Stimulated activated naive CD8-positive, alpha-beta T cell treated with anti-CD3 and anti-CD28 coated beads, Interleukin-15, Interleukin-2, amounts not matched to agents 100 ng/mL and 50 ng/mL, for 24 hours (primary cell): ENCODE measurements around the gene CHSY1.
"Not testable (repeated sequence)": the region's sequence is repeated elsewhere in the genome, so short reads cannot be mapped to it uniquely, and the experiment has no call there.

Experiments used
- H3K27ac Mint-ChIP-seq: one replicate; pipeline ENCODE4 v1.8.0; 2021; ENCODE audit warnings: mild to moderate bottlenecking, mixed read lengths
- H3K27me3 Mint-ChIP-seq: one replicate; pipeline ENCODE4 v1.8.0; 2021; ENCODE audit warnings: mixed read lengths
- H3K36me3 Mint-ChIP-seq: one replicate; pipeline ENCODE4 v1.8.0; 2021; ENCODE audit warnings: low read depth, mixed read lengths
- H3K4me1 Mint-ChIP-seq: one replicate; pipeline ENCODE4 v1.8.0; 2021; ENCODE audit warnings: low read depth, mixed read lengths
- H3K4me3 Mint-ChIP-seq: one replicate; pipeline ENCODE4 v1.8.0; 2021; ENCODE audit warnings: mild to moderate bottlenecking, mixed read lengths
- H3K9me3 Mint-ChIP-seq: one replicate; pipeline ENCODE4 v1.8.0; 2021; ENCODE audit warnings: mixed read lengths

Gene CHSY1, protein sequence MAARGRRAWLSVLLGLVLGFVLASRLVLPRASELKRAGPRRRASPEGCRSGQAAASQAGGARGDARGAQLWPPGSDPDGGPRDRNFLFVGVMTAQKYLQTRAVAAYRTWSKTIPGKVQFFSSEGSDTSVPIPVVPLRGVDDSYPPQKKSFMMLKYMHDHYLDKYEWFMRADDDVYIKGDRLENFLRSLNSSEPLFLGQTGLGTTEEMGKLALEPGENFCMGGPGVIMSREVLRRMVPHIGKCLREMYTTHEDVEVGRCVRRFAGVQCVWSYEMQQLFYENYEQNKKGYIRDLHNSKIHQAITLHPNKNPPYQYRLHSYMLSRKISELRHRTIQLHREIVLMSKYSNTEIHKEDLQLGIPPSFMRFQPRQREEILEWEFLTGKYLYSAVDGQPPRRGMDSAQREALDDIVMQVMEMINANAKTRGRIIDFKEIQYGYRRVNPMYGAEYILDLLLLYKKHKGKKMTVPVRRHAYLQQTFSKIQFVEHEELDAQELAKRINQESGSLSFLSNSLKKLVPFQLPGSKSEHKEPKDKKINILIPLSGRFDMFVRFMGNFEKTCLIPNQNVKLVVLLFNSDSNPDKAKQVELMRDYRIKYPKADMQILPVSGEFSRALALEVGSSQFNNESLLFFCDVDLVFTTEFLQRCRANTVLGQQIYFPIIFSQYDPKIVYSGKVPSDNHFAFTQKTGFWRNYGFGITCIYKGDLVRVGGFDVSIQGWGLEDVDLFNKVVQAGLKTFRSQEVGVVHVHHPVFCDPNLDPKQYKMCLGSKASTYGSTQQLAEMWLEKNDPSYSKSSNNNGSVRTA

DNA sequence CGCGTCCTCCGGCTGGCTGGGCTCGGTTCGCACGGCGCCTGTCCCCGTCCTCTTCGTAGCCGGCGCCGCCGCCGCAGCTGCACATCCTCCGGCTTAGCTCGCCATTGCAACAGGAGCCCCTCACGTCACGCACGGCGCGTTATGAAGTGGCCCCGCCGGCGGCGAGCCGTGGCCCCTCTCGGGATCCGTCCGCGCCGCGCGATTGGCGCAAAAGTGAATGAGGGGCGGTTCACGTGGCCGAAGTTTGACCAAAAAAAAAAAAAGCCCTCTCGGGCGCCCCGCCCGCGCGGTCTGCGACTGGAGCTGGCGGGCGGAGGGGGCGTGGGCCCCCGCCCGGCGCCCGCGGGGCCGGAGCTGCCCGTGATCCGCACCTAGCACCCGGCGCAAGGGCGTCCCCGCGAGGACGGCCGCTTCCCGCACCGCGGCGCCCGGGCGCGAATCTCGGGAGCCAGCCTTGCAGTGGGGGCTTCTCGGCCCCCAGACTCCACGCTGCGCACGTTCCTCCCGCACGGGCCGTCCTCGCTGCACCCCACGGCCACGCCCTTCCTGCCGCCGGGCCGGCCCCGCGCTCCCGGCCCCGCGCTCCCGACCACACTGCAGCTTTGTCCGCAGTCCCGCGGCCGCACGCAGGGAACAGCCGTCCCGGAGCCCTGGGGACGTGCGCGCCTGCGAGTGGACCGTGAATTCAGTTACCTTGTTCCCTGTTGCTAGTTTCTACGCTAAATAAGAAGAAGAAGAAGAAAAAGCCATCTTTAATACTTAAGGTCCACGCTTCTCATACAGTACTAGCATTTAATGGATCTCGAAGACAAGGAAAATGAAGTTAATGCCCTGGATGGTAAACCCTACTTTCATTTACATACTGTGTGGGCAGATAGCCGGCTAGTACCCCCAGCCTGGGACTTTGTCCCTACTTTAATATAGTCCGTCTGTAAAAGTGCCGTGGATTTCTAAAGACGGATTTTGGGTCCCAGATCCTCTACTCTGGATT is at the start of gene CHSY1:
CHSY1 (minus strand) TSS at position 219 of the 991 bp plus-strand sequence. CDS start 592 bp downstream, outside the sequence.
- peaks cover 23% of the 10 kb centered on the region for H3K36me3 Mint-ChIP-seq
- peaks cover 67% of the 10 kb centered on the region for H3K4me1 Mint-ChIP-seq
- peak within 1 kb of the TSS; percentile 92 for H3K4me3 Mint-ChIP-seq
- no peaks in the 10 kb centered on the region for H3K27me3 Mint-ChIP-seq
- H3K27ac Mint-ChIP-seq, result peak within 1 kb of the TSS; percentile 92
- no peaks in the 10 kb centered on the region for H3K9me3 Mint-ChIP-seq

DNA sequence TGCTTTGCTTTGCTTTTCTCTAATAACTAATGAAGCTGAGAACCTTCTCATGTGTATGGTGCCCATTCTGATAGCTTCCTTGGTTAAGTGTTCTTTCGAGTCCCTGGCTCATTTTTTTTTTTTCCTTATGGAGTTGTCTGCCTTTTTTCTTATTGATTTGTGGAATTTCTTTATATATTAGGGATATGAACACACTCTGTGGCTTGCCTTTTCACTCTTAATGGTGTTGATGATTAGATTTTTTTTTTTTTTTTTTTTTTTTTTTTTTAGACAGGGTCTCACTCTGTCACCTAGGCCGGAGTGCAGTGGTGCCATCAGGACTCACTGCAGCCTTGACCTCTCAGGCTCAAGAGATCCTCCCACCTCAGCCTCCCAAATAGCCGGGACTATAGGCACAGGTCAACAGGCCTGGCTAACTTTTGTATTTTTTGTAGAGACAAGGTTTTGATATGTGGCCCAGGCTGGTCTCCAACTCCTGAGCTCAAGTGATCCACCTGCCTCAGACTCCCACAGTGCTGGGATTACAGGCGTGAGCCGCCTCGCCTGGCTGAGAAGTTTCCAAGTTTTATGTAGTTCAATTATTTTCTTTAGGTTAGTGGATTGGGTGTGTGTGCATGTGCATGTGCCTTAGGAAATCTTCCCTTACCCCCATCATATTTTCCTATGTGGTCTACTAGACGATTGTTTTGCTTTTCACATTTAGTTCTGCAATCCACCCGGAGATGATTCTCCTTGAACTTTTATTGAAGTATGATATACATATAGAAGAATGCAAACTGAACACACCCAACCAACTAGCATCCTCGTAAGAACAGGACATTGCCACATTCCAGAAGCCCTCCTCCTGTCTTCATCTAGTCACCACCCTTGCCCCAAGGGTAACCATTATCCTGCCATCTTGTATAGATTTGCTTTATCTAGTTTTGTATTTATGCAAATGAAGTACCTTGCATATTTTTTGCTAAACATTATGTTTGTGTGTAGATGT is 44.9 kb upstream of the CHSY1 start:
- H3K27ac Mint-ChIP-seq, result no peak overlapping the region
- H3K4me3 Mint-ChIP-seq, result peak overlapping the region; percentile 98
- H3K4me1 Mint-ChIP-seq, result peaks cover 35% of the 10 kb centered on the region
- H3K36me3 Mint-ChIP-seq, result peaks cover 29% of the 10 kb centered on the region
- no peaks in the 10 kb centered on the region for H3K27me3 Mint-ChIP-seq
- no peaks in the 10 kb centered on the region for H3K9me3 Mint-ChIP-seq

- Mint-ChIP-seq H3K9me3 (no peaks in the 10 kb centered on the region), H3K4me1 (peaks cover 40% of the 10 kb centered on the region)
Measured at GRCh38 chr15:101295607-101296161, 43.8 kb upstream of the CHSY1 start.

GRCh38 chr15:101294731-101295606 is 43.1 kb upstream of the CHSY1 start, which contains the start of gene SNRPA1:
Gene SNRPA1, minus strand, starts transcription at chr15:101295248. Its CDS starts 70 bp downstream, at chr15:101295178.
- Mint-ChIP-seq H3K9me3 (no peaks in the 10 kb centered on the region), H3K27ac (peak within 1 kb of the TSS; percentile 99), H3K4me3 (peak within 1 kb of the TSS; percentile 98), H3K36me3 (peaks cover 43% of the 10 kb centered on the region), H3K27me3 (no peaks in the 10 kb centered on the region), H3K4me1 (peaks cover 47% of the 10 kb centered on the region)

More at GRCh38 chr15:101295607-101296161, 43.8 kb upstream of the CHSY1 start:
- peak overlapping the region; percentile 98 for H3K4me3 Mint-ChIP-seq
- no peaks in the 10 kb centered on the region for H3K27me3 Mint-ChIP-seq
- peak overlapping the region; percentile 91 for H3K27ac Mint-ChIP-seq
- peaks cover 36% of the 10 kb centered on the region for H3K36me3 Mint-ChIP-seq

- Mint-ChIP-seq H3K27me3 (no peaks in the 10 kb centered on the region), H3K27ac (peak overlapping the region; percentile 99), H3K36me3 (peaks cover 60% of the 10 kb centered on the region), H3K4me3 (peak overlapping the region; percentile 98), H3K4me1 (peaks cover 60% of the 10 kb centered on the region), H3K9me3 (no peaks in the 10 kb centered on the region)
Measured at GRCh38 chr15:101293122-101293521, 41.3 kb upstream of the CHSY1 start.

DNA sequence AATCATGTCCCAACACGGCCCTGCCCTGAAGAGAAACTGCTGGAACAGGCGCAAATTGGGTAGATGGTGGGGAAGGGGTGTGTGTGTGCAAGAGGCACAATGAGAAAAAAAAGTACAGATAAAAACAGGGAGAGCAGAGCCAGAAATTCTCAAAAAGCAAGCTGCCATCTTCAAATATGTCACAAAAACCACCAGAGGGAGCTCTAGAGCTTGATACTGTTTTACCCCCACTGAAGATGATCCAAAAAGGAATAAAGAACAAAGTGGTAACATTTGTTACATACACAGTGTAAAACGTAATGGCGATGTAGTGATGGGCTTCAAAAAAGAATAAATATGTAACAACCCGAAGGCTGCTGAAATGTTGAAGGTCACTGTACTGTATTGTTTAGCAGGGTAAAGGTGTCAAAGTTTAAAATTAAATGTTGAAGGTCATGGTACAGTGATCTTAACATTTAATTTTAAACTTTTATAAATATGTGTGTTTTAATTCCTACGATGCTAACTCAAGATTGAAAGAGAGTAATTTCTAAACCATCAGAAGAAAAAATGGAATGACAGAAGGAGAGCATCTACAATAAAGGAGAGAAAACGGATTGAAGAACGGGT is 37.2 kb upstream of the CHSY1 start:
- Mint-ChIP-seq H3K4me1 (peaks cover 54% of the 10 kb centered on the region), H3K4me3 (no peak overlapping the region), H3K36me3 (peaks cover 92% of the 10 kb centered on the region), H3K9me3 (no peaks in the 10 kb centered on the region), H3K27me3 (no peaks in the 10 kb centered on the region), H3K27ac (peak overlapping the region; percentile 2)

- H3K36me3 Mint-ChIP-seq, result peaks cover 93% of the 10 kb centered on the region
- not testable (repeated sequence) for H3K4me3 Mint-ChIP-seq, H3K9me3 Mint-ChIP-seq, H3K27me3 Mint-ChIP-seq
- peak overlapping the region; percentile 31 for H3K27ac Mint-ChIP-seq
- peaks cover 40% of the 10 kb centered on the region for H3K4me1 Mint-ChIP-seq
Measured at GRCh38 chr15:101287342-101287741, 35.5 kb upstream of the CHSY1 start.

DNA sequence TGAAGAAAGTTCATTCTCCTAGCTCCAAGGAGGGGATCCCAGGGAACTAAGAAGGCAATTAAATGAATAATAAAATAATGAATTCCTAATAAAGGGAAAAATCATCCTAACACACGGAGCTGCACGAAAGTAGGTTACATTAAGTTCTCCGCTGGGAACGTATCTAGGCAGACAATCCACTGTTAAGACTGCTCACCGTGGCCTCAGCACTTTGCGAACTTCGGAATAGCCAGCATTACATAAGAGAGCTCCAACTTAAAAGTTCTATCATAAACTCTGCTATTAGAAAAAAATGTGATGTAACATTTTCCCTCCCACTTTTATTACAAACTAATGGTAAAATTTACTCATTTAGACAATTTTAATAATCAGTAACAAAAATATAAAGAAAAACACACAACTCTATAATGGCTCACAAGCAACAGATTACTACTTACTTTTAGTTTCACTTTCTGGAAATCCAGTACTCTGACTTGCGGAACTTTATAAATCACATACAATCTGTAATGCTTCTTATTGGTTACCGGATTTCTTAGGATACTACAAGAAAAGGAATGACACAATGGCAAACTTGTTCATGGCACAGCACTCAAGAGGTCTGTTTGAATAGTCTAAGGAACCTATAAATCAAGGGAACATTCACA is 34.7 kb upstream of the CHSY1 start:
- Mint-ChIP-seq H3K27ac (no peak overlapping the region), H3K27me3 (no peaks in the 10 kb centered on the region), H3K4me1 (peaks cover 33% of the 10 kb centered on the region), H3K4me3 (no peak overlapping the region), H3K9me3 (no peaks in the 10 kb centered on the region), H3K36me3 (peaks cover 93% of the 10 kb centered on the region)

- H3K9me3 Mint-ChIP-seq, result no peaks in the 10 kb centered on the region
- no peaks in the 10 kb centered on the region for H3K27me3 Mint-ChIP-seq
- H3K4me1 Mint-ChIP-seq, result peaks cover 15% of the 10 kb centered on the region
- H3K36me3 Mint-ChIP-seq, result peaks cover 92% of the 10 kb centered on the region
- H3K27ac Mint-ChIP-seq, result peak overlapping the region; percentile 19
- H3K4me3 Mint-ChIP-seq, result no peak overlapping the region
Measured at GRCh38 chr15:101283931-101284330, 32.1 kb upstream of the CHSY1 start.

DNA sequence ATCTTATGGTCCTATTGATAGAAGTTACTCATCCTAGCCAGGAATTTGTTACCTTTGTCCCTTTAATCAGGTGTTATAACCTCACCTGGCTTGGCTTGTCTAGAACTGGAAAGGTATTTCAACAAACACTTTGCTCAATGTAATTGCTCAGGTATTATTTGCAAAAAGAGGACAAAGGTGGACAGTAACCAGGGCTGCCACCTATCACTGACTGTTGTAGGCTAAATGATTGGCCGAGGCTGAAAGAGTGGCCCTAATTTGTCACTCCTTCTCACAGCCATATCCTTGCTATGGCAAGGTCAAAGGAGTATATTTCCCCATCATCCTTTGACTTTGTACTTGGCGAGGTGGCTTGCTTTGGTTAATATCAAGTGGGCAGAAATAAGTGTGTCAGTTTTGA is 28.2 kb upstream of the CHSY1 start:
- no peak overlapping the region for H3K27ac Mint-ChIP-seq
- H3K9me3 Mint-ChIP-seq, result no peaks in the 10 kb centered on the region
- H3K4me3 Mint-ChIP-seq, result no peak overlapping the region
- H3K27me3 Mint-ChIP-seq, result no peaks in the 10 kb centered on the region
- peaks cover 65% of the 10 kb centered on the region for H3K36me3 Mint-ChIP-seq
- peaks cover 26% of the 10 kb centered on the region for H3K4me1 Mint-ChIP-seq

- Mint-ChIP-seq H3K27me3 (no peaks in the 10 kb centered on the region), H3K4me1 (peaks cover 30% of the 10 kb centered on the region), H3K9me3 (no peaks in the 10 kb centered on the region), H3K4me3 (peak overlapping the region; percentile 85), H3K36me3 (peaks cover 65% of the 10 kb centered on the region), H3K27ac (peak overlapping the region; percentile 69)
Measured at GRCh38 chr15:101277943-101278564, 26.2 kb upstream of the CHSY1 start.
